Measurements from ENCODE around the gene XKR3. TPM values are rescaled to one million over a fixed set of nuclear protein-coding genes. Genes with fewer than 3 reads are reported as not detected.

The XKR3 gene
- total RNA-seq, 1 donor from 2014 or later: 0.30 TPM

DNA sequence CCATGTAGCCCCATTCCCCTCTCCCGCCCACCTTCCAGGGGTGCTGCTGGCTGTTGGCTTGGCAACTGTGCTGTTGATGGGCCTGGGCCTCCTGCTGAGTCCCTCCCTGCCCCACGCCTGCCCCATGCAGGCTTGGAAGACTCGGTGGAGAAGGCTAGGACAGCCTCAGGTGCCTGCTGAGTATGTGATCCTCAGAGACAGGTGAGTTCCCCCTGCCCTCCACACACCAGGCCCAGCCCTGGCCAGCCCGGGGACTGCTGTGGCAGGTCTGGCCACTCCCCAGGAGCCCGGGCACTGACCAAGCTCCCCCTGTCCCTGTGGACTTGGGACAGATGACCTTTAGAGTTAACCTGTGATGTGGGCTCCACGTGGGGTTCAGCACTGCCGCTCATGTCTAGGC, 20.7 kb upstream of the XKR3 start:
- no peaks in the 10 kb centered on the region for H3K27me3 ChIP-seq (ENCODE audit: low read depth)
- TF ChIP-seq, protein P1, sequence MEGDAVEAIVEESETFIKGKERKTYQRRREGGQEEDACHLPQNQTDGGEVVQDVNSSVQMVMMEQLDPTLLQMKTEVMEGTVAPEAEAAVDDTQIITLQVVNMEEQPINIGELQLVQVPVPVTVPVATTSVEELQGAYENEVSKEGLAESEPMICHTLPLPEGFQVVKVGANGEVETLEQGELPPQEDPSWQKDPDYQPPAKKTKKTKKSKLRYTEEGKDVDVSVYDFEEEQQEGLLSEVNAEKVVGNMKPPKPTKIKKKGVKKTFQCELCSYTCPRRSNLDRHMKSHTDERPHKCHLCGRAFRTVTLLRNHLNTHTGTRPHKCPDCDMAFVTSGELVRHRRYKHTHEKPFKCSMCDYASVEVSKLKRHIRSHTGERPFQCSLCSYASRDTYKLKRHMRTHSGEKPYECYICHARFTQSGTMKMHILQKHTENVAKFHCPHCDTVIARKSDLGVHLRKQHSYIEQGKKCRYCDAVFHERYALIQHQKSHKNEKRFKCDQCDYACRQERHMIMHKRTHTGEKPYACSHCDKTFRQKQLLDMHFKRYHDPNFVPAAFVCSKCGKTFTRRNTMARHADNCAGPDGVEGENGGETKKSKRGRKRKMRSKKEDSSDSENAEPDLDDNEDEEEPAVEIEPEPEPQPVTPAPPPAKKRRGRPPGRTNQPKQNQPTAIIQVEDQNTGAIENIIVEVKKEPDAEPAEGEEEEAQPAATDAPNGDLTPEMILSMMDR (IDR thresholded peaks at IDR 0.05): no peak
- no peak overlapping the region for H3K27ac ChIP-seq
- no peak for ATAC-seq
- intact Hi-C loops (cut with DNase I): no loop called here
- no peaks in the 10 kb centered on the region for H3K4me1 ChIP-seq
- no peaks in the 10 kb centered on the region for H3K36me3 ChIP-seq
- H3K4me3 ChIP-seq: no peak overlapping the region
- H3K9me3 ChIP-seq: no peaks in the 10 kb centered on the region
- no peak for DNase-seq

DNA sequence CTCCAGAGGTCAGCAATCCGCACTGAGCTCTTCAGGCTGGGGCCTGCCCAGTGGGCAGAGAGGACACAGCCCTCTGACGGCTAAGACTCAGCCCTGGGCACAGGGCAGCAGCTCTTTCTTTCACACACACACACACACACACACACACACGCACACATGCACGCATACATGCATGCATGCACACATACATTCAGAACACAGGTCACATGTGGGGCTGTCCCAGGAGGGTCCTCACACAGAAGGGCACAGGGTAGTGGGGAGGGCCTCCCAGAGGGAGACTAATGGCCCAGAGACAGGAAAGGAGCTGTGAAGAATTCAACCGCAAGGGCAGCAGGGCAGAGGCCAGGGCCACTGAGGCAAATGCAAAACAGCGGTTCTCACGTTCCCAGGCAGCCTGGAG, 20.3 kb upstream of the XKR3 start:
- TF ChIP-seq, protein P1 (IDR thresholded peaks at IDR 0.05): no peak
- no peaks in the 10 kb centered on the region for H3K27me3 ChIP-seq (ENCODE audit: low read depth)
- no peak overlapping the region for H3K27ac ChIP-seq
- H3K36me3 ChIP-seq: no peaks in the 10 kb centered on the region
- no peak overlapping the region for H3K4me3 ChIP-seq
- intact Hi-C loops (cut with DNase I): no loop called here
- no peak for DNase-seq
- no peak for ATAC-seq
- H3K4me1 ChIP-seq: no peaks in the 10 kb centered on the region
- H3K9me3 ChIP-seq: no peaks in the 10 kb centered on the region

DNA sequence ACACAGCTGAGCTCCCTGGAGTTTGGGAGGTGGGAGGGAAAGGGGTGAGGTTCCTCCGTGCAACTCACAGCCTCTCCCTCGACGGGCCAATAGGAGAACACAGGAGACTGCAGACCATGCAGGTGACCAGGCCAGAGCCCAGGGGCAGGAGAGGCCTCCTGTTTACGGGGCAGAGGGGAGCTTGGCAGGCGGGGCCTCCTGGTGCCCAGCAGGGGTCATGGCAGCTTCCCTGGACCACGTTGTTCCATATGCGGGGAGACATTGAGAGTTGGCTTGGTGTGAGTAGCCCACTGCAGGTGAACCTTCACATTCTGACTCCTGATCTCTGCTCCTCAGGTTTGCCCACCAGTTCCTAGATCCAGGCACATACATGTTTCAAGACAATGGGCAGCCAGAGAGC, 19.3 kb upstream of the XKR3 start:
- H3K9me3 ChIP-seq: no peaks in the 10 kb centered on the region
- H3K4me3 ChIP-seq: no peak overlapping the region
- intact Hi-C loops (cut with DNase I): no loop called here
- ATAC-seq (no peak), DNase-seq (no peak)
- H3K27ac ChIP-seq: no peak overlapping the region
- no peaks in the 10 kb centered on the region for H3K36me3 ChIP-seq
- no peaks in the 10 kb centered on the region for H3K27me3 ChIP-seq (ENCODE audit: low read depth)
- TF ChIP-seq, protein P1 (IDR thresholded peaks at IDR 0.05): no peak
- no peaks in the 10 kb centered on the region for H3K4me1 ChIP-seq

DNA sequence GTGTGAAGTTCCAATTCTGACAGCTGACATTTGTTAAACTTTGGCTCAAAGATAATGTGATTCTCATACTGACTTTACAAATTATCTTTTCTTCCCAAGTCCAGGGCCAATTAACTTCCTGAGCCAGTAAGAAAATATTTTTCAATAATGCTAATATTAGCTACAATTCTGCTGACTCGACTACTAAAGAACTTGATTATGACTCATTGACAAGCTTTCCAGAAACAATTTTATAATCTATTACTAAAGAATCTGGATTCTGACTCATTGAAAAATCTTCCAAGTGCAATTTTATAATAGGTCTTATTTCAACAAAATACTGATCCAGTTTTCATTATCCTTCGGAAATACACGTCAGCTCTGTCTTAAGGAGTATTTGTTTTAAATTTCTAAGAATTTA, 12.9 kb upstream of the XKR3 start:
- Histone ChIP-seq H3K4me1 (peaks cover 6% of the 10 kb centered on the region), H3K9me3 (no peaks in the 10 kb centered on the region), H3K36me3 (no peaks in the 10 kb centered on the region), H3K27ac (no peak overlapping the region), H3K4me3 (no peak overlapping the region), H3K27me3 (ENCODE audit: low read depth) (no peaks in the 10 kb centered on the region)
- no peak for ATAC-seq
- intact Hi-C loops (cut with DNase I): no loop called here
- TF ChIP-seq, protein P1 (IDR thresholded peaks at IDR 0.05): no peak
- DNase-seq: no peak

DNA sequence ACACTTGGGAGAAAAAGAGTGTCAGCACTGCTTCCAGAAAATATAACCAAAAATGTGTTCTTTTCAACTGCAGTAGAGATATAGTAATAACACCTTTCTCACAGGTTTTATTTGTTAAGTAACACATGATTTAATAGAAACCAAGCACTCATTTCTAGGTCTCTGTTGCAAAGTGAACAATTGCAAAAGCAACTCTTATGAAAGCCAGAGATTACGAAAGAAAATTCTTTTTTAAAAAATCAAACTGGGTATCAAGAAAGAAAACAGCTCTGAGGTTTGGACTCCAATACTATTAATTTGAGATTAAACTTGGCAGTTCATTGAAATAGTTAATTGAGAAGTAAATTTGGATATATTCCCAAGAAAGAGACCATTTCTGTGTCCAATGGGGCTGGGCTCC, 9.8 kb upstream of the XKR3 start:
- H3K9me3 ChIP-seq: no peaks in the 10 kb centered on the region
- H3K4me1 ChIP-seq: peaks cover 6% of the 10 kb centered on the region
- no peaks in the 10 kb centered on the region for H3K36me3 ChIP-seq
- ATAC-seq (no peak), DNase-seq (no peak)
- TF ChIP-seq, protein P1 (IDR thresholded peaks at IDR 0.05): no peak
- H3K4me3 ChIP-seq: no peak overlapping the region
- intact Hi-C loops (cut with DNase I): no loop called here
- no peak overlapping the region for H3K27ac ChIP-seq
- H3K27me3 ChIP-seq (ENCODE audit: low read depth): no peaks in the 10 kb centered on the region

DNA sequence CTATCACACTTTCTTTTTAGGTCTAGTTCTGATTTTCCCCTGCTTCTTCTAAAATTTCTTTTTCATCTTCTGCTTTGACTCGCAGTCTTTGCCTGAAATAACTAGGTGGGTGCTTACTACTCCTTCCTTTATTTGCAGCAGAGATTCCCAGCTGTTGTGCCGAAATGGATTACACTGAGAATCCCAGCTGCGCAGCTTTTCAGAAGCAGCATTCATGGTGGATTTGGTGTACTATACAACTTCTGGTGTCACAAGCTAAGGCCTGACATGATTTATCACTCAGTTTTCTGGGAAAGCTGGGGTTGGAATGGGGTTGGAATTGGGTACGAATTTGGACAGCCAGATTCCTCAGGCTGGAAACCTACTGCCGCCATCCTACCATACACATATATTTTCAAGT, 6.0 kb upstream of the XKR3 start:
- Histone ChIP-seq H3K27ac (no peak overlapping the region), H3K4me3 (no peak overlapping the region), H3K9me3 (no peaks in the 10 kb centered on the region), H3K27me3 (ENCODE audit: low read depth) (no peaks in the 10 kb centered on the region), H3K4me1 (peaks cover 6% of the 10 kb centered on the region), H3K36me3 (no peaks in the 10 kb centered on the region)
- TF ChIP-seq, protein P1 (IDR thresholded peaks at IDR 0.05): no peak
- intact Hi-C loops (cut with DNase I): no loop called here
- DNase-seq: no peak
- no peak for ATAC-seq
